Measurements from ENCODE around the gene NRXN2.
"Not testable (repeated sequence)": the region's sequence is repeated elsewhere in the genome, so short reads cannot be mapped to it uniquely, and the experiment has no call there.

The NRXN2 gene

GRCh38 chr11:64605244-64605560 lies 117.8 kb downstream of the NRXN2 start:
- no peak for DNase-seq (ENCODE audit: low spot score)

- DNase-seq (ENCODE audit: low spot score), result no peak
These were observed 118.3 kb downstream of the NRXN2 start for GRCh38 chr11:64604458-64605243.

GRCh38 chr11:64603411-64604110 lies 119.4 kb downstream of the NRXN2 start:
- DNase-seq (ENCODE audit: low spot score), result no peak

GRCh38 chr11:64602466-64603070 lies 120.4 kb downstream of the NRXN2 start:
- no peak for DNase-seq (ENCODE audit: low spot score)

GRCh38 chr11:64601605-64602465 lies 121.2 kb downstream of the NRXN2 start:
- no peak for DNase-seq (ENCODE audit: low spot score)

GRCh38 chr11:64600281-64600992 lies 122.6 kb downstream of the NRXN2 start:
- no peak for DNase-seq (ENCODE audit: low spot score)

GRCh38 chr11:64599698-64600211 lies 123.2 kb downstream of the NRXN2 start:
- no peak for DNase-seq (ENCODE audit: low spot score)

GRCh38 chr11:64598797-64599697 lies 124.0 kb downstream of the NRXN2 start:
- DNase-seq (ENCODE audit: low spot score), result no peak

GRCh38 chr11:64598106-64598796 lies 124.7 kb downstream of the NRXN2 start:
- DNase-seq (ENCODE audit: low spot score), result no peak

- DNase-seq (ENCODE audit: low spot score), result no peak
These were observed 125.3 kb downstream of the NRXN2 start for GRCh38 chr11:64597671-64598101.

- DNase-seq (ENCODE audit: low spot score), result not testable (repeated sequence)
These were observed 127.1 kb downstream of the NRXN2 start for GRCh38 chr11:64595922-64596321.

GRCh38 chr11:64594159-64594939 lies 128.6 kb downstream of the NRXN2 start:
- DNase-seq (ENCODE audit: low spot score), result no peak

GRCh38 chr11:64593156-64594105 lies 129.6 kb downstream of the NRXN2 start:
- no peak for DNase-seq (ENCODE audit: low spot score)

GRCh38 chr11:64592656-64593055 lies 130.3 kb downstream of the NRXN2 start:
- no peak for DNase-seq (ENCODE audit: low spot score)

GRCh38 chr11:64592234-64592615 lies 130.8 kb downstream of the NRXN2 start:
- no peak for DNase-seq (ENCODE audit: low spot score)

- DNase-seq (ENCODE audit: low spot score), result no peak
These were observed 131.5 kb downstream of the NRXN2 start for GRCh38 chr11:64591257-64592233.
